Measurements from ENCODE around the gene TCF7L1.

TCF7L1 gene

GRCh38 chr2:85181844-85182456, 48.8 kb downstream of the TCF7L1 start:
- no peak for DNase-seq (ENCODE audit: low read depth)
- no peak for TF ChIP-seq CTCF (conservative IDR thresholded peaks at IDR 0.05; ENCODE audit: low read depth, low read length)
- H3K4me3 ChIP-seq (ENCODE audit: low read length) = no peak overlapping the region

- no peak for DNase-seq (ENCODE audit: low read depth)
- no peak for TF ChIP-seq CTCF (conservative IDR thresholded peaks at IDR 0.05; ENCODE audit: low read depth, low read length)
- H3K4me3 ChIP-seq (ENCODE audit: low read length) = no peak overlapping the region
Measured at GRCh38 chr2:85183076-85183475, 49.9 kb downstream of the TCF7L1 start.

- DNase-seq (ENCODE audit: low read depth) = no peak
- H3K4me3 ChIP-seq (ENCODE audit: low read length) = no peak overlapping the region
- no peak for TF ChIP-seq CTCF (conservative IDR thresholded peaks at IDR 0.05; ENCODE audit: low read depth, low read length)
Measured at GRCh38 chr2:85183479-85183878, 50.3 kb downstream of the TCF7L1 start.

GRCh38 chr2:85184231-85184630, 51.0 kb downstream of the TCF7L1 start:
- no peak for TF ChIP-seq CTCF (conservative IDR thresholded peaks at IDR 0.05; ENCODE audit: low read depth, low read length)
- no peak for DNase-seq (ENCODE audit: low read depth)
- no peak overlapping the region for H3K4me3 ChIP-seq (ENCODE audit: low read length)

- no peak for DNase-seq (ENCODE audit: low read depth)
- H3K4me3 ChIP-seq (ENCODE audit: low read length) = no peak overlapping the region
- no peak for TF ChIP-seq CTCF (conservative IDR thresholded peaks at IDR 0.05; ENCODE audit: low read depth, low read length)
Measured at GRCh38 chr2:85184990-85185389, 51.8 kb downstream of the TCF7L1 start.

GRCh38 chr2:85185431-85185940, 52.3 kb downstream of the TCF7L1 start:
- no peak for DNase-seq (ENCODE audit: low read depth)
- no peak for TF ChIP-seq CTCF (conservative IDR thresholded peaks at IDR 0.05; ENCODE audit: low read depth, low read length)
- no peak overlapping the region for H3K4me3 ChIP-seq (ENCODE audit: low read length)

- TF ChIP-seq CTCF (conservative IDR thresholded peaks at IDR 0.05; ENCODE audit: low read depth, low read length) = no peak
- H3K4me3 ChIP-seq (ENCODE audit: low read length) = no peak overlapping the region
- no peak for DNase-seq (ENCODE audit: low read depth)
Measured at GRCh38 chr2:85187069-85187468, 53.9 kb downstream of the TCF7L1 start.

Measured in retinal pigment epithelial cell (primary cell).